H9 (cell line): ENCODE measurements around the gene PHF20. TPM values are rescaled to one million over a fixed set of nuclear protein-coding genes. Genes with fewer than 3 reads are reported as not detected.

Experiments
- DNase-seq: peaks from one replicate; pipeline ENCODE4 v3.0.0-alpha.2; 2017
- H2AFZ ChIP-seq: one replicate; pipeline ENCODE4 v1.6.1; 2013; ENCODE audit warnings: mild to moderate bottlenecking, low read length, control low read depth, moderate library complexity
- H2AK5ac ChIP-seq: 2 replicates; pipeline ENCODE4 v1.6.1; 2013; ENCODE audit warnings: low read length, control low read depth, mixed read lengths; ENCODE audit not compliant: insufficient read length
- H2BK120ac ChIP-seq: one replicate; pipeline ENCODE4 v1.6.1; 2013; ENCODE audit warnings: low read depth, mild to moderate bottlenecking, low read length, control low read depth, inconsistent platforms; ENCODE audit not compliant: poor library complexity, severe bottlenecking
- H2BK12ac ChIP-seq: 2 replicates; pipeline ENCODE4 v1.6.1; 2013; ENCODE audit warnings: low read length, control low read depth, mixed read lengths, low read depth; ENCODE audit not compliant: insufficient read length
- H2BK15ac ChIP-seq: 2 replicates; pipeline ENCODE4 v1.6.1; 2013; ENCODE audit warnings: low read depth, low read length, control low read depth
- H2BK20ac ChIP-seq: one replicate; pipeline ENCODE4 v1.6.1; 2013; ENCODE audit warnings: low read depth, mild to moderate bottlenecking, low read length, control low read depth, inconsistent platforms; ENCODE audit not compliant: poor library complexity, severe bottlenecking
- H2BK5ac ChIP-seq: 2 replicates; pipeline ENCODE4 v1.6.1; 2013; ENCODE audit warnings: low read length, control low read depth, mixed read lengths; ENCODE audit not compliant: insufficient read length
- H3K14ac ChIP-seq: 2 replicates; pipeline ENCODE4 v1.6.1; 2013; ENCODE audit warnings: low read length, control low read depth; ENCODE audit not compliant: insufficient read depth
- H3K18ac ChIP-seq: 2 replicates; pipeline ENCODE4 v1.6.1; 2013; ENCODE audit warnings: low read depth, mild to moderate bottlenecking, mixed read lengths, low read length, control low read depth; ENCODE audit not compliant: insufficient read length
- H3K23ac ChIP-seq: 2 replicates; pipeline ENCODE4 v1.6.1; 2013; ENCODE audit warnings: low read length, control low read depth, mixed read lengths, low read depth; ENCODE audit not compliant: insufficient read length
- H3K23me2 ChIP-seq: 2 replicates; pipeline ENCODE4 v1.6.1; 2013; ENCODE audit warnings: low read depth, mild to moderate bottlenecking, mixed read lengths, low read length, control low read depth; ENCODE audit not compliant: insufficient read length, poor library complexity, severe bottlenecking
- H3K27ac ChIP-seq: 2 replicates; pipeline ENCODE4 v1.5.1; 2013; ENCODE audit warnings: low read length, control low read depth, mixed read lengths, low read depth; ENCODE audit not compliant: insufficient read length
- H3K27me3 ChIP-seq: 2 replicates; pipeline ENCODE4 v1.6.1; 2013; ENCODE audit warnings: low read length, control low read depth, inconsistent platforms; ENCODE audit not compliant: insufficient read depth
- H3K4ac ChIP-seq: 2 replicates; pipeline ENCODE4 v1.6.1; 2013; ENCODE audit warnings: low read depth, mild to moderate bottlenecking, control low read depth, inconsistent platforms, low read length, moderate library complexity
- H3K4me1 ChIP-seq: 2 replicates; pipeline ENCODE4 v1.6.1; 2013; ENCODE audit warnings: low read length, control low read depth, inconsistent platforms; ENCODE audit not compliant: insufficient read depth
- H3K4me2 ChIP-seq: 2 replicates; pipeline ENCODE4 v1.6.1; 2013; ENCODE audit warnings: low read length, control low read depth, mixed read lengths; ENCODE audit not compliant: insufficient read length, insufficient read depth
- H3K56ac ChIP-seq: 2 replicates; pipeline ENCODE4 v1.6.1; 2013; ENCODE audit warnings: low read depth, mild to moderate bottlenecking, mixed read lengths, low read length, control low read depth; ENCODE audit not compliant: insufficient read length
- H3K79me1 ChIP-seq: 2 replicates; pipeline ENCODE4 v1.6.1; 2013; ENCODE audit warnings: low read depth, mild to moderate bottlenecking, moderate library complexity, low read length, control low read depth, inconsistent platforms; ENCODE audit not compliant: insufficient read depth, poor library complexity, severe bottlenecking
- H3K79me2 ChIP-seq: 2 replicates; pipeline ENCODE4 v1.6.1; 2013; ENCODE audit warnings: low read length, control low read depth, inconsistent platforms; ENCODE audit not compliant: insufficient read depth
- H3K9ac ChIP-seq: 2 replicates; pipeline ENCODE4 v1.6.1; 2013; ENCODE audit warnings: low read length, control low read depth, mixed read lengths; ENCODE audit not compliant: insufficient read length; ENCODE audit errors: extremely low read depth
- H3K9me3 ChIP-seq: one replicate; pipeline ENCODE4 v1.6.1; 2013; ENCODE audit warnings: low read depth, low read length, inconsistent platforms; ENCODE audit not compliant: control insufficient read depth
- H3T11ph ChIP-seq: one replicate; pipeline ENCODE4 v1.6.1; 2013; ENCODE audit warnings: mild to moderate bottlenecking, low read length, control low read depth, inconsistent platforms
- H4K20me1 ChIP-seq: one replicate; pipeline ENCODE4 v1.6.1; 2013; ENCODE audit not compliant: control insufficient read depth, insufficient read length, insufficient read depth
- H4K5ac ChIP-seq: 2 replicates; pipeline ENCODE4 v1.6.1; 2013; ENCODE audit warnings: low read depth, mild to moderate bottlenecking, mixed read lengths, low read length, control low read depth; ENCODE audit not compliant: insufficient read length
- H4K8ac ChIP-seq: replicated peaks from 2 replicates; pipeline ENCODE4 v1.6.1; 2013; ENCODE audit warnings: low read length, control low read depth, mixed read lengths, low read depth; ENCODE audit not compliant: insufficient read length
- H4K91ac ChIP-seq: 2 replicates; pipeline ENCODE4 v1.6.1; 2013; ENCODE audit warnings: low read depth, mild to moderate bottlenecking, moderate library complexity, mixed read lengths, low read length, control low read depth; ENCODE audit not compliant: insufficient read length
- H3K27ac Mint-ChIP-seq, 3 experiments: 2 replicates in 2 of 3; 3 replicates in 1 of 3; pipeline ENCODE4 v1.8.0; 2020 to 2021; ENCODE audit warnings: mixed read lengths in 3 of 3, mild to moderate bottlenecking in 1 of 3, moderate library complexity in 1 of 3
- H3K27me3 Mint-ChIP-seq: 2 replicates; pipeline ENCODE4 v1.8.0; 2021; ENCODE audit warnings: low read depth, mild to moderate bottlenecking, moderate library complexity, mixed read lengths
- H3K36me3 Mint-ChIP-seq, 3 experiments: 2 replicates in 2 of 3; 3 replicates in 1 of 3; pipeline ENCODE4 v1.8.0; 2020 to 2021; ENCODE audit warnings: low read depth in 3 of 3, mixed read lengths in 3 of 3; ENCODE audit not compliant: insufficient read depth in 1 of 3
- H3K4me1 Mint-ChIP-seq, 2 experiments: 2 replicates each; pipeline ENCODE4 v1.8.0; 2020; ENCODE audit warnings: mixed read lengths in 2 of 2
- H3K4me3 Mint-ChIP-seq, 2 experiments: 2 replicates in 1 of 2; 3 replicates in 1 of 2; pipeline ENCODE4 v1.8.0; 2020 to 2021; ENCODE audit warnings: mild to moderate bottlenecking in 2 of 2, mixed read lengths in 2 of 2, moderate library complexity in 1 of 2
- H3K9me3 Mint-ChIP-seq, 2 experiments: 2 replicates in 1 of 2; 3 replicates in 1 of 2; pipeline ENCODE4 v1.8.0; 2020; ENCODE audit warnings: mild to moderate bottlenecking in 2 of 2, mixed read lengths in 2 of 2, moderate library complexity in 1 of 2
- WGBS: extraction: QIAGEN DNeasy Blood & Tissue Kit; methylation state at CpG from one replicate; pipeline ENCODE4 v1.1.7; 2013; ENCODE audit warnings: missing lambda C conversion rate, low lambda C conversion rate, mixed read lengths; ENCODE audit not compliant: insufficient read length; ENCODE audit errors: extremely low coverage; 5-methylcytosine and 5-hydroxymethylcytosine counted together
- total RNA-seq: library from RNA; stranded (reverse); gene quantifications from 2 replicates; pipeline ENCODE4 v1.2.1, GENCODE V29; 2021
- TF ChIP-seq, protein P1 (sequence below): fragments of 200-600 bp; sonication (generic); conservative IDR thresholded peaks from 3 replicates; pipeline ENCODE4 v1.8.0; 2021; ENCODE audit warnings: antibody characterized with exemption, mild to moderate bottlenecking

Gene PHF20
- total RNA-seq, 1 experiment from 2014 or later: 50.3 TPM

DNA sequence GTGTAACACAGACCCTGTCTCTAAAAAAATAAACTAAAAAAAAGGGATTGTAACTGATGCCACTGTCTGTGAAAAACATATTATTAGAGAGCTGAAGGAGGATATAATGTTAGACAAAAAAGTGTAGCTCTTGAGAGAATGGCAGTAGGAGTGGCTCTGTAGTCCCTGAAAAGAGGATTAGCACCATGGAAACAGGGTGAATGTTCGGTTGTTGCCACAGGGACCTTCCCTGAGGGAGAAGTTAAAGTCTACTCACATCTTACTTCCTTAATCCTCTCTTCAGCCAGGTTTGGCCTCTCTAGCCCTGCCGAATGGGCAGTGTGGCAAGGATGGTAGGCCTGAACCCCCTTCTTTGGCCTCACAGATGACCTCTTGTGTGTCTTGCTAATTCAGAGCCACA lies 170.4 kb downstream of the PHF20 start:
- DNase-seq: no peak
- no peak overlapping the region for H3K18ac ChIP-seq
- H3K23ac ChIP-seq: no peak overlapping the region
- H3K4ac ChIP-seq: no peak overlapping the region
- no peaks in the 10 kb centered on the region for H3K79me1 ChIP-seq
- no CpG with 5 or more reads among the region's 2 CpGs for WGBS
- H3K23me2 ChIP-seq: no peaks in the 10 kb centered on the region
- no peak overlapping the region for H4K8ac ChIP-seq
- no peak overlapping the region for H2AFZ ChIP-seq
- no peak overlapping the region for H2BK12ac ChIP-seq
- no peak overlapping the region for H2BK5ac ChIP-seq
- peaks cover 2% of the 10 kb centered on the region; the same call in 1 of the 2 replicates for H3K4me1 ChIP-seq
- H3K9me3 ChIP-seq: no peaks in the 10 kb centered on the region
- H3K27ac ChIP-seq: no peak overlapping the region
- no peak overlapping the region for H2BK20ac ChIP-seq
- H3K27me3 ChIP-seq: no peaks in the 10 kb centered on the region
- H3K79me2 ChIP-seq: no peaks in the 10 kb centered on the region
- H3K27me3 Mint-ChIP-seq: no peaks in the 10 kb centered on the region; the same call in 1 of the 2 replicates
- H2BK15ac ChIP-seq: no peak overlapping the region
- H3K9ac ChIP-seq: no peak overlapping the region
- H3K14ac ChIP-seq: no peak overlapping the region
- H3K4me3 Mint-ChIP-seq: no peak overlapping the region
- no peak overlapping the region for H4K91ac ChIP-seq
- peaks cover 22 to 59% (median 38%) of the 10 kb centered on the region in 3 experiments; a peak in 6 of 7 replicates for H3K36me3 Mint-ChIP-seq
- H3K9me3 Mint-ChIP-seq: no peaks in the 10 kb centered on the region
- TF ChIP-seq, protein P1, sequence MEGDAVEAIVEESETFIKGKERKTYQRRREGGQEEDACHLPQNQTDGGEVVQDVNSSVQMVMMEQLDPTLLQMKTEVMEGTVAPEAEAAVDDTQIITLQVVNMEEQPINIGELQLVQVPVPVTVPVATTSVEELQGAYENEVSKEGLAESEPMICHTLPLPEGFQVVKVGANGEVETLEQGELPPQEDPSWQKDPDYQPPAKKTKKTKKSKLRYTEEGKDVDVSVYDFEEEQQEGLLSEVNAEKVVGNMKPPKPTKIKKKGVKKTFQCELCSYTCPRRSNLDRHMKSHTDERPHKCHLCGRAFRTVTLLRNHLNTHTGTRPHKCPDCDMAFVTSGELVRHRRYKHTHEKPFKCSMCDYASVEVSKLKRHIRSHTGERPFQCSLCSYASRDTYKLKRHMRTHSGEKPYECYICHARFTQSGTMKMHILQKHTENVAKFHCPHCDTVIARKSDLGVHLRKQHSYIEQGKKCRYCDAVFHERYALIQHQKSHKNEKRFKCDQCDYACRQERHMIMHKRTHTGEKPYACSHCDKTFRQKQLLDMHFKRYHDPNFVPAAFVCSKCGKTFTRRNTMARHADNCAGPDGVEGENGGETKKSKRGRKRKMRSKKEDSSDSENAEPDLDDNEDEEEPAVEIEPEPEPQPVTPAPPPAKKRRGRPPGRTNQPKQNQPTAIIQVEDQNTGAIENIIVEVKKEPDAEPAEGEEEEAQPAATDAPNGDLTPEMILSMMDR: no peak
- no peak overlapping the region for H2BK120ac ChIP-seq
- no peak overlapping the region for H3T11ph ChIP-seq
- no peaks in the 10 kb centered on the region for H4K20me1 ChIP-seq
- no peak overlapping the region for H3K4me2 ChIP-seq
- H3K27ac Mint-ChIP-seq: peak overlapping the region in 1 of 3 experiments; percentile 61; a peak in 1 of 7 replicates
- H2AK5ac ChIP-seq: no peak overlapping the region
- no peak overlapping the region for H3K56ac ChIP-seq
- peaks cover 21 to 23% of the 10 kb centered on the region in 2 experiments for H3K4me1 Mint-ChIP-seq
- H4K5ac ChIP-seq: no peak overlapping the region
